Left lobe of liver (tissue), 2 donors: Measurements from ENCODE around the gene WNT16. TPM values are rescaled to one million over a fixed set of nuclear protein-coding genes. Genes with fewer than 3 reads are reported as not detected.
"Not testable (repeated sequence)": the region's sequence is repeated elsewhere in the genome, so short reads cannot be mapped to it uniquely, and the experiment has no call there.

ENCODE experiments used
- ATAC-seq: fragments of 200-7000 bp; cut with Tn5 transposase; one replicate; pipeline ENCODE4 v1.9.1; 2020; ENCODE audit warnings: mild to moderate bottlenecking, moderate library complexity
- DNase-seq: peaks from one replicate; pipeline ENCODE4 v3.0.0-alpha.2; 2020; ENCODE audit warnings: low spot score
- total RNA-seq: library from RNA; stranded (reverse); gene quantifications from one replicate; pipeline ENCODE4 v1.2.1, GENCODE V29; 2021
- donor health status: DM: no; HTN: no; CAD: no; lungs with moderate emphysema.
- donor health status: DM: no; HTN: yes; CAD: no.

Gene WNT16
- total RNA-seq, 1 donor from 2014 or later: not detected

GRCh38 chr7:121305109-121305508 lies 23.7 kb upstream of the WNT16 start:
- peak; percentile 67 for ATAC-seq
- DNase-seq: no peak

- no peak for ATAC-seq
- no peak for DNase-seq
Observed at GRCh38 chr7:121306565-121306964, 22.2 kb upstream of the WNT16 start.

GRCh38 chr7:121307021-121307574 lies 21.7 kb upstream of the WNT16 start:
- no peak for ATAC-seq
- no peak for DNase-seq

GRCh38 chr7:121313220-121313792 lies 15.5 kb upstream of the WNT16 start:
- no peak for ATAC-seq

DNA sequence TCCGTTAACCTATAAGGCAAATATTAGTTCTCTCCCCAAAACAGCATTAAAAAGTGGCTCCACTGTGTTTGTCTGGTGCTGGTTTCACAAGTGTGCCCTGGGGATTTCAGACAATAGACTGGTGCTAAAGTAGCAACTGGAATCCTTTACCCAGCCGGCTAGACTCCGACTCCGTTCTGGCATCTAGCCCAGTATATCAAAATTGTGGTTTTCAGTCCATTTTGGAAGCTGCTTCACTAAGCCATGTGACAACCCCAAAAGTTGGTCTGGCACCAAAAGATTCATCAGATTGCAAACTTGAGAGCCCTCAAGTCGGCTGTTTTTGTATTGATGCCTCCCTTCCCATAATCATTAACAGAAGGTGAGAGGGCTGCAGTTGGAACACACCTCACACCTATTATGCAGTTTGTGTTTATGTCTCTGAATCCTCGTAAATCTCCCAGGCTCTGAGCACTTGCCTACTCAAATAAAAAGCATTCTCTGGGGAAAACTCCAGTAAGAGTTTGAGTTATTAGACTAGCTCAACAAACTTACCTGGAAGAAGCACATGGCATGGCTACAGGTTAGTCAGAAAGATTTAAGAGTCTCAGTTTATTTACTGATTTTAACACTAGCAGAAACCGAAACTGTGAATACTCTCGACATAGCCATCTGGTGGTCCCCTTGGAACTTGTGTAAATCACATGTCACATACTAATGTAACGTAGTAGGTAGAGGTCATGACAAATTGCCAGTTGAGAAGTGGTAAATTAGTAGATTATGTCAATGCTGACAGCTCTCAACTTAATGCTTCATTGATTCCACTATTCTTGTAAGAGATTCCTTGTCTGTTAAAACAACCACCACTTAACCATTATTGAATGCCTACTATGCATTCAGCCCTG lies 14.8 kb upstream of the WNT16 start:
- ATAC-seq (peak; percentile 86), DNase-seq (no peak)

More at GRCh38 chr7:121313220-121313792, 15.5 kb upstream of the WNT16 start:
- DNase-seq: no peak

- DNase-seq, ATAC-seq: not testable (repeated sequence)
Observed at GRCh38 chr7:121315170-121315569, 13.6 kb upstream of the WNT16 start.

DNA sequence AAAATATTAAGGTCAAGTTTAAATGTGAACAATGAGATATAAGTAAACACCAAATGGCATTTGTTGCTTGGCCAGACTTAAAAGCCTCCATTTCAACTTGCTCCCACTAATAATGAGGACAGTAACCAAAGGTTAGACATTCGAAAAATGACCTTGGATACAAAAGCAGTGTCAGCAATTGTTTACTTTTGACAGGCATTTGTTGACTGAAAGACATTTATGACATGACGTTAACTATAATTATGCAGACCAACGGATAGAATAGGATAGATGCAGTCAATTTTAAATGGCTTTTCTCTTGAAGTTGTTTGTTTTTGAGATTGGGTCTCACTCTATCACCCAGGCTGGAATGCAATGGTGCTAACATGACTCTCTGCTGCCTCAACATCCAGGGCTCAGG lies 6.3 kb upstream of the WNT16 start:
- ATAC-seq (no peak), DNase-seq (no peak)

- DNase-seq (no peak), ATAC-seq (no peak)
Observed at GRCh38 chr7:121323515-121324302, 5.1 kb upstream of the WNT16 start.

DNA sequence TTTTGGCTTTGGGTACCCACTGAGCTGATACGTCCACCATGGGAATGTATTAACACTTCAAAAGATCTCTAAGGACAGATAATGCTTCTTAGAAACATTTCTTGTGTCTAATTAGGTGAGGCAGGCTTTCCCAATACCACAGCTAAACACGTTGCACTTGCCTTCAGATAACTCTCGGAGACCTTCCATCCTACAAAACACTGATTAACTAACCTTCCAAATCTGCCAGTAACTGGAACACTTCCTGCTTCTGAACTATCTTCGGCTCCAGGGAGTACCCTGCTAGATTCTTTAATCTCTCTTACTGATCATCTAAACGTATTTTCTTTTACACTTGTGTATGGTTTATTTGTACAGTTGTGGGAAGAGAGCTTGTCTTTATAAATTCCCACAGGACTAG lies 1.1 kb upstream of the WNT16 start:
- ATAC-seq: peak; percentile 69
- DNase-seq: no peak

DNA sequence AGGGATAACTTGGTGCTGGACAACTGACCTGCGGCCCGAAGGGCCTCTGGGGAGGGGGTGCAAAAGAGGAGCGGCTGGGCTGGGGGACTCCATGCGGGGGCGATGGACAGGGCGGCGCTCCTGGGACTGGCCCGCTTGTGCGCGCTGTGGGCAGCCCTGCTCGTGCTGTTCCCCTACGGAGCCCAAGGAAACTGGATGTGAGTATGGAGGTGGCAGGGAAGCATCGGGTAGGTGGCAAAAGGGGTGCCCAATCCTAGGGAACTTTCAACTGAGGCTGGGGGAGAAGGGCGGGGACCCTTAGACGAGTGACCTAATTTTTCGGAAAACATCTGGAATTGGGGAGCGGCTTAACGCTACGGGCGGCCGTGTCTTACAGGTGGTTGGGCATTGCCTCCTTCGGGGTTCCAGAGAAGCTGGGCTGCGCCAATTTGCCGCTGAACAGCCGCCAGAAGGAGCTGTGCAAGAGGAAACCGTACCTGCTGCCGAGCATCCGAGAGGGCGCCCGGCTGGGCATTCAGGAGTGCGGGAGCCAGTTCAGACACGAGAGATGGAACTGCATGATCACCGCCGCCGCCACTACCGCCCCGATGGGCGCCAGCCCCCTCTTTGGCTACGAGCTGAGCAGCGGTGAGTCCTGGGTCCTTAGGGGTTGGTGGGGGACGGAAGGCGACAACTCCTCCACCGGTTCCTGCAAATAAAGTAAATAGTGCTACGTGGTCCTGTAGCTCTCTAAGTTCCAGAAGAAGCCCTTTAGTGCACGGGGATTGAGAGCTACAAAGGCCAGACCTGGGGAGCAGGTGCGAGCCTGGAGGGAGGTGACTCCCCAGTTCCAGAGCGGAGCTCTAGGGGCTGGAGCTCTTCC lies 622 bp downstream of the WNT16 start:
- no peak for DNase-seq
- ATAC-seq: peak; percentile 64

- peak; percentile 64 for ATAC-seq
- DNase-seq: no peak
Observed at GRCh38 chr7:121330053-121330833, 1.4 kb downstream of the WNT16 start.

GRCh38 chr7:121331048-121331447 lies 2.2 kb downstream of the WNT16 start:
- no peak for DNase-seq
- ATAC-seq: no peak

GRCh38 chr7:121331574-121331973 lies 2.8 kb downstream of the WNT16 start:
- ATAC-seq: no peak

GRCh38 chr7:121334376-121334775 lies 5.6 kb downstream of the WNT16 start:
- ATAC-seq: no peak

More at GRCh38 chr7:121331574-121331973, 2.8 kb downstream of the WNT16 start:
- no peak for DNase-seq

DNA sequence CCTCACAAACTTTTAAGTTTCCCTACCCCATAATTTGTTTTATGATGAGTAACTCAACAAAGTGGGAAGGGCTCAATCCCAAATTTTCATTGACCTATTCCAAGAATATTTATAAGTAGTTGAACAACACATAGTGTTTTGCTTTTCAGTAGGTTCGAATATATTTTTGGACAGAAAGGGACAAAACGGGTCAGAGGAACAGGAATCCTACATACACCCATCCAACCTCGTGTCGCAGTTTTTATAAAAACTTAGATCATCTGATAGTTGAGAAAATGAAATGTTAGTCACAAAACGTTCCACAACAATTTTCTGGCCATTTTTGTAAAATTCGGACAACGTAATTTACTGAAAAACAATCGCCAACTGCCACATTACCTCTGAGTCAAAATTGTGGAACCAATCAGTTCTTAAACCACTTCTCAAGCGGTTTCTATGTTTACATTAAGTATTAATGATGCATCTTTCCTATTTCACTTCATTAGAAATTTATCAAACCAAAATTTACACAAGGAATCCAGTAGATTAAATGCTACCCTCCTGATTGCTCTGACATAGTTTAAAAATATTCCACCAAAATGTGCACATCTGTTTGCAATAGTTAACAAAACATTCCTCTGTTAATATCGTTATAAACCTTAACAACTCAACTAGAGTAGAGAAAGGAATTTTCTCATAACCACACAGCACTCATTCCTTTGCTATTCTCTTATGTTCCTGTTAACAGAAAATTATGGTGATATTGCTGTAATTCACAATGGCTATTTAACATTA lies 6.3 kb downstream of the WNT16 start:
- no peak for DNase-seq
- ATAC-seq: no peak

More at GRCh38 chr7:121334376-121334775, 5.6 kb downstream of the WNT16 start:
- no peak for DNase-seq

DNA sequence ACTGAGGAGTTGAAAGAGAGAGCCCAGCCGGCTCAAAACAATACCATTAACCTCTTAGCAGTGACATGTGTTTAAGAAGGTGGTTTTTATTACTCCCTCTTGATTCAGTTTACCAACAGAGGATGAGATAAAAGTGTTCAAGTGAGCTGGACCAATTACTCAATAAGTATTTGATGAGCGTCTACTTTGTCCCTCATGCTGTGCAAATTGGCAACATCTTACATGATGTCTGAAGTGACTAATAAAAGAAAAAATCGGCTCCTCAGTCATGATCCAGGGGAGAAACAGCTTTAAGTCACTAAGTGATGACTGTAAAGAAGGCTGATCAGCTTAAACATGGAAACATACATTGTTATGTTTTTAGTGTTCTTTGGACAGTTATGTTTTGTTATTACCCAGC lies 7.8 kb downstream of the WNT16 start:
- no peak for DNase-seq
- ATAC-seq: no peak

- ATAC-seq (peak; percentile 84), DNase-seq (no peak)
Observed at GRCh38 chr7:121337398-121337797, 8.6 kb downstream of the WNT16 start.

GRCh38 chr7:121339082-121339481 lies 10.3 kb downstream of the WNT16 start:
- no peak for ATAC-seq
- DNase-seq: no peak

GRCh38 chr7:121341933-121342332 lies 13.1 kb downstream of the WNT16 start:
- DNase-seq: no peak

More at GRCh38 chr7:121341933-121342332, 13.1 kb downstream of the WNT16 start:
- no peak for ATAC-seq
